HepG2 (cell line): ENCODE measurements around the gene ALK. TPM values are rescaled to one million over a fixed set of nuclear protein-coding genes. Genes with fewer than 3 reads are reported as not detected.

Experiments
- ATAC-seq: fragments of 200-7000 bp; cut with Tn5 transposase; 3 replicates; pipeline ENCODE4 v1.9.1; 2020; ENCODE audit warnings: mild to moderate bottlenecking, moderate library complexity
- BruUV-seq: library from RNA; stranded (reverse); fragments of 400-500 nt; replicated peaks from 2 replicates; lab custom pipeline; 2021; lab: Mats Ljungman, UMichigan
- CTCF ChIA-PET: fragments of 300-600 bp; formaldehyde crosslinking; extraction: SDS; loops from one replicate; lab custom pipeline; 2021; ENCODE audit warnings: low total read pairs, inconsistent platforms, low intra/inter-chr PET ratio; lab: Yijun Ruan, JAX
- POLR2A ChIA-PET: fragments of 350-600 bp; sonication (Branson Sonifier 250); formaldehyde crosslinking; loops from one replicate; lab custom pipeline; 2020; ENCODE audit warnings: antibody characterized with exemption, inconsistent platforms; lab: Yijun Ruan, JAX
- DNase-seq: peaks from one replicate; pipeline ENCODE4 v3.0.0-alpha.2; 2015; ENCODE audit warnings: low spot score
- FAIRE-seq: peaks from 3 replicates; lab custom pipeline; 2011; peaks lifted over from hg19 to GRCh38; lab: Jason Lieb, UNC
- H2AFZ ChIP-seq: one replicate; pipeline ENCODE4 v1.6.1; 2011; ENCODE audit warnings: low read length, inconsistent platforms
- H3K27ac ChIP-seq: fragments of 300-600 bp; 3 replicates; pipeline ENCODE4 v1.8.0; 2011; ENCODE audit warnings: mixed run types, mild to moderate bottlenecking, mixed read lengths, low read length, inconsistent platforms; ENCODE audit not compliant: insufficient read depth; ENCODE audit errors: extremely low read length
- H3K27me3 ChIP-seq, 2 experiments: fragments of 200-600 bp in 1 of 2; 2 replicates in 1 of 2; 3 replicates in 1 of 2; pipeline versions ENCODE4 v1.6.0 to v1.8.0; 2011; ENCODE audit warnings: low read length in 2 of 2, mild to moderate bottlenecking in 2 of 2, moderate library complexity in 2 of 2, inconsistent platforms in 1 of 2; ENCODE audit not compliant: insufficient read depth in 2 of 2, control insufficient read depth in 1 of 2
- H3K36me3 ChIP-seq, 2 experiments: fragments of 200-600 bp in 1 of 2; replicated peaks in 1 of 2; 2 replicates in 1 of 2; 3 replicates in 1 of 2; pipeline versions ENCODE4 v1.5.1 to v1.8.0; 2011; ENCODE audit warnings: low read length in 2 of 2, inconsistent platforms in 1 of 2; ENCODE audit not compliant: insufficient read depth in 2 of 2, control insufficient read depth in 1 of 2
- H3K4me1 ChIP-seq: 2 replicates; pipeline ENCODE4 v1.5.1; 2012; ENCODE audit warnings: low read length, inconsistent platforms; ENCODE audit not compliant: insufficient read depth
- H3K4me2 ChIP-seq: 2 replicates; pipeline ENCODE4 v1.6.0; 2011; ENCODE audit warnings: low read depth, low read length, inconsistent platforms
- H3K4me3 ChIP-seq, 3 experiments: fragments of 200-600 bp in 1 of 3; sonication (generic), shearing (Covaris generic) in 1 of 3; replicated peaks in 1 of 3; 2 replicates each; pipeline ENCODE4 v1.5.1; 2011 to 2016; ENCODE audit warnings: low read length in 3 of 3, inconsistent platforms in 2 of 3, low read depth in 2 of 3, mild to moderate bottlenecking in 2 of 3, control low read depth in 1 of 3, mixed read lengths in 1 of 3; ENCODE audit not compliant: insufficient read depth in 1 of 3
- H3K79me2 ChIP-seq: one replicate; pipeline ENCODE4 v1.6.1; 2011; ENCODE audit warnings: low read length, inconsistent platforms; ENCODE audit not compliant: insufficient read depth
- H3K9ac ChIP-seq: 2 replicates; pipeline ENCODE4 v1.6.0; 2011; ENCODE audit warnings: mild to moderate bottlenecking, low read depth, low read length, inconsistent platforms; ENCODE audit not compliant: insufficient read depth
- H3K9me3 ChIP-seq: 2 replicates; pipeline ENCODE4 v1.5.1; 2012; ENCODE audit warnings: mild to moderate bottlenecking, low read length
- H4K20me1 ChIP-seq: 2 replicates; pipeline ENCODE4 v1.6.0; 2011; ENCODE audit warnings: inconsistent platforms, mild to moderate bottlenecking, low read length, moderate library complexity; ENCODE audit not compliant: insufficient read depth
- CCAR2 ChIP-seq: fragments of 200-400 bp; formaldehyde crosslinking; optimal IDR thresholded peaks from 2 replicates; pipeline ENCODE3; 2018; ENCODE audit warnings: low read depth, mild to moderate bottlenecking, low read length, moderate library complexity
- GFI1 ChIP-seq: sonication (generic); formaldehyde crosslinking; IDR thresholded peaks from 2 replicates; pipeline ENCODE4 v1.5.0; 2020; ENCODE audit warnings: missing genetic modification reagents, mild to moderate bottlenecking, borderline replicate concordance
- IRF9 ChIP-seq: sonication (generic); formaldehyde crosslinking; IDR thresholded peaks from 2 replicates; pipeline ENCODE4 v1.8.0; 2022; ENCODE audit warnings: missing genetic modification reagents, mild to moderate bottlenecking, borderline replicate concordance
- MEF2D ChIP-seq: sonication (generic); formaldehyde crosslinking; IDR thresholded peaks from 2 replicates; pipeline ENCODE4 v1.5.1; 2020; ENCODE audit warnings: mild to moderate bottlenecking, missing genetic modification reagents
- NFKBIZ ChIP-seq: IDR thresholded peaks from 2 replicates; pipeline ENCODE4 v1.6.1; 2018; ENCODE audit warnings: missing genetic modification reagents, missing compliant biosample characterization
- REL ChIP-seq: sonication (generic); formaldehyde crosslinking; conservative IDR thresholded peaks from 2 replicates; pipeline ENCODE4 v1.8.0; 2022; ENCODE audit warnings: mild to moderate bottlenecking, missing genetic modification reagents, moderate library complexity
- TBL1XR1 ChIP-seq: fragments of 150-350 bp; IDR thresholded peaks from 2 replicates; pipeline ENCODE4 v1.6.1; 2014; ENCODE audit warnings: borderline replicate concordance, low read length; ENCODE audit not compliant: partially characterized antibody
- YY1 ChIP-seq: IDR thresholded peaks from 2 replicates; pipeline ENCODE4 v1.6.1; 2011; ENCODE audit warnings: low read length, low read depth, moderate library complexity, mild to moderate bottlenecking; ENCODE audit not compliant: insufficient read depth, insufficient replicate concordance
- ZNF136 ChIP-seq: sonication (generic); formaldehyde crosslinking; IDR thresholded peaks from 2 replicates; pipeline ENCODE4 v1.8.1; 2022; ENCODE audit warnings: low read depth, mild to moderate bottlenecking, moderate library complexity, missing genetic modification reagents
- ZNF20 ChIP-seq: sonication (generic); formaldehyde crosslinking; IDR thresholded peaks from 2 replicates; pipeline ENCODE4 v1.4.0; 2020; ENCODE audit warnings: mild to moderate bottlenecking, moderate library complexity, missing genetic modification reagents
- ZNF251 ChIP-seq: sonication (generic); formaldehyde crosslinking; IDR thresholded peaks from 2 replicates; pipeline ENCODE4 v1.9.0; 2021; ENCODE audit warnings: mild to moderate bottlenecking, missing genetic modification reagents
- ZNF280B ChIP-seq: sonication (generic); formaldehyde crosslinking; IDR thresholded peaks from 2 replicates; pipeline ENCODE4 v1.5.0; 2020; ENCODE audit warnings: missing genetic modification reagents, mild to moderate bottlenecking, borderline replicate concordance
- ZNF547 ChIP-seq: sonication (generic); formaldehyde crosslinking; IDR thresholded peaks from 2 replicates; pipeline ENCODE4 v1.5.1; 2020; ENCODE audit warnings: mild to moderate bottlenecking, missing genetic modification reagents
- ZNF567 ChIP-seq: sonication (generic); formaldehyde crosslinking; IDR thresholded peaks from 2 replicates; pipeline ENCODE4 v1.8.1; 2023; ENCODE audit warnings: mild to moderate bottlenecking, missing genetic modification reagents, borderline replicate concordance
- ZNF746 ChIP-seq: sonication (generic); formaldehyde crosslinking; IDR thresholded peaks from 2 replicates; pipeline ENCODE4 v1.8.0; 2022; ENCODE audit warnings: mild to moderate bottlenecking, missing genetic modification reagents
- WGBS: methylation state at CpG from one replicate; pipeline ENCODE4 v1.1.6; 2017; ENCODE audit warnings: low lambda C conversion rate; 5-methylcytosine and 5-hydroxymethylcytosine counted together
- in situ Hi-C: cut with HindIII; loops from 2 replicates; pipeline ENCODE4 v1.10.0; 2017; ENCODE audit warnings: low pct_unique_long_range_greater_than_20kb; ENCODE audit not compliant: extremely low pct_ligation_motif_present
- intact Hi-C: fragments of 100-400 bp; cut with micrococcal nuclease; formaldehyde crosslinking; loops from one replicate; pipeline ENCODE4 v1.10.0; 2022; ENCODE audit not compliant: unreplicated experiment
- polyA plus RNA-seq, 8 experiments: library from polyadenylated mRNA; depleted of rRNA in 3 of 8; stranded (reverse) in 7 of 8; unstranded in 1 of 8; fragments of >200 nt; fragmentation: Illumina TruSeq in 4 of 8; extraction: Trizol in 4 of 8; gene quantifications; 2 replicates each; pipeline versions ENCODE4 v1.2.1 to v1.2.3, GENCODE V29; 2011 to 2016; ENCODE audit warnings: low read depth in 4 of 8, missing spikeins in 1 of 8, mixed read lengths in 1 of 8; ENCODE audit not compliant: insufficient read depth in 1 of 8
- total RNA-seq, 5 experiments: library from RNA; depleted of rRNA; stranded (reverse); fragments of >200 nt; fragmentation: Illumina TruSeq; extraction: Trizol; gene quantifications; 2 replicates each; pipeline ENCODE4 v1.2.3, GENCODE V29; 2016; ENCODE audit warnings: low read depth in 1 of 5

Gene ALK
- total and polyA plus RNA-seq, 2 of the 13 experiments (the other 11 are each of a cell fraction or from before 2014, with no cell fraction given) = not detected

GRCh38 chr2:29702276-29702675, 219.1 kb downstream of the ALK start:
- H3K9me3 ChIP-seq = no peaks in the 10 kb centered on the region
- H3K9ac ChIP-seq = no peak overlapping the region
- H3K27me3 ChIP-seq = no peaks in the 10 kb centered on the region
- ChIA-PET POLR2A (no interaction called here), CTCF (no interaction called here)
- no peak overlapping the region for H3K27ac ChIP-seq
- FAIRE-seq = no peak
- no peaks in the 10 kb centered on the region for H4K20me1 ChIP-seq
- H3K4me2 ChIP-seq = no peak overlapping the region
- no peaks in the 10 kb centered on the region for H3K36me3 ChIP-seq
- no peaks in the 10 kb centered on the region for H3K4me1 ChIP-seq
- 17% methylated on average over 2 of the region's 2 CpGs for WGBS
- no peak overlapping the region for H3K4me3 ChIP-seq
- intact Hi-C loops = no loop called here
- no peak for ATAC-seq
- H3K79me2 ChIP-seq = no peaks in the 10 kb centered on the region
- no peak overlapping the region for H2AFZ ChIP-seq
- no peak for DNase-seq
- in situ Hi-C loops = no loop called here
- TF ChIP-seq NFKBIZ (CRISPR knock-in tag) = no peak
- no peak for TF ChIP-seq ZNF746 (CRISPR knock-in tag)
- TF ChIP-seq ZNF251 (CRISPR knock-in tag) = no peak
- TF ChIP-seq CCAR2 = no peak
- TF ChIP-seq MEF2D (CRISPR knock-in tag) = no peak
- no peak for TF ChIP-seq ZNF547 (CRISPR knock-in tag)
- no peak for TF ChIP-seq ZNF20 (CRISPR knock-in tag)
- BruUV-seq = no TSS peak

GRCh38 chr2:29700560-29700959, 220.8 kb downstream of the ALK start:
- POLR2A ChIA-PET = no interaction called here
- intact Hi-C loops = no loop called here
- Histone ChIP-seq H3K27ac (no peak overlapping the region), H3K27me3 (no peaks in the 10 kb centered on the region), H3K9ac (no peak overlapping the region), H4K20me1 (no peaks in the 10 kb centered on the region), H3K4me3 (no peak overlapping the region), H3K9me3 (no peaks in the 10 kb centered on the region), H3K4me2 (no peak overlapping the region), H3K4me1 (no peaks in the 10 kb centered on the region), H2AFZ (no peak overlapping the region), H3K36me3 (no peaks in the 10 kb centered on the region), H3K79me2 (no peaks in the 10 kb centered on the region)
- DNase-seq (no peak), FAIRE-seq (no peak), ATAC-seq (no peak)
- CTCF ChIA-PET = no interaction called here
- 2% methylated on average over 2 of the region's 2 CpGs for WGBS
- in situ Hi-C loops = no loop called here
- BruUV-seq = no TSS peak
- TF ChIP-seq YY1 (no peak), ZNF136 (no peak), IRF9 (no peak), ZNF280B (CRISPR knock-in tag) (no peak), ZNF567 (no peak), TBL1XR1 (no peak), REL (CRISPR knock-in tag) (no peak), GFI1 (CRISPR knock-in tag) (no peak)
